HFF-Myc (cell line): ENCODE measurements around the gene LRIT3.
"Not testable (repeated sequence)": the region's sequence is repeated elsewhere in the genome, so short reads cannot be mapped to it uniquely, and the experiment has no call there.

Source experiments
- DNase-seq: peaks from one replicate; pipeline ENCODE4 v3.0.0-alpha.2; 2011; ENCODE audit warnings: low read depth; ENCODE audit errors: extremely low read depth
- H3K4me3 ChIP-seq: replicated peaks from 2 replicates; pipeline ENCODE4 v1.5.1; 2011; ENCODE audit warnings: low read depth, mild to moderate bottlenecking, control low read depth, low read length
- TF ChIP-seq, protein P1 (sequence below): IDR thresholded peaks from 2 replicates; pipeline ENCODE4 v1.5.1; 2012; ENCODE audit warnings: mild to moderate bottlenecking, low read depth, low read length, control low read depth; ENCODE audit errors: missing control alignments

The LRIT3 gene

DNA sequence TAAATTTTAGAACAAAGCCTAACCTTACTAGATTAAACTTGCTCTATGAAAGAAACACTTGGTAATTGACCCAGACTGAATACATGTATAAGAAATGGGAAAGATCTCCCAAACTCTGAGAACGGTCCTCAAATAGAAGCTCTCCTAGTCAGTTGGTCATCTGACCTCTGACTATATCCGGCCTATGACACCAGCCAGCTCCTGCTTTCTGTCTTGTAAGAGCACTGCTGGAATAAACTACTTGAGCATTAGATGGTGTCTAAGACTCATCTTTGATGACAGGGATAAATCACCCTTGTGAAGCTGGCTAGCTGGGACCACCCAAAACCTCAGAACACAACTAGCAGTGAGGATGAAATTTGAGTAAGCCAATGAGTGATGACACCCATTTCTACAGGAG lies 24.2 kb downstream of the LRIT3 start:
- TF ChIP-seq, protein P1, sequence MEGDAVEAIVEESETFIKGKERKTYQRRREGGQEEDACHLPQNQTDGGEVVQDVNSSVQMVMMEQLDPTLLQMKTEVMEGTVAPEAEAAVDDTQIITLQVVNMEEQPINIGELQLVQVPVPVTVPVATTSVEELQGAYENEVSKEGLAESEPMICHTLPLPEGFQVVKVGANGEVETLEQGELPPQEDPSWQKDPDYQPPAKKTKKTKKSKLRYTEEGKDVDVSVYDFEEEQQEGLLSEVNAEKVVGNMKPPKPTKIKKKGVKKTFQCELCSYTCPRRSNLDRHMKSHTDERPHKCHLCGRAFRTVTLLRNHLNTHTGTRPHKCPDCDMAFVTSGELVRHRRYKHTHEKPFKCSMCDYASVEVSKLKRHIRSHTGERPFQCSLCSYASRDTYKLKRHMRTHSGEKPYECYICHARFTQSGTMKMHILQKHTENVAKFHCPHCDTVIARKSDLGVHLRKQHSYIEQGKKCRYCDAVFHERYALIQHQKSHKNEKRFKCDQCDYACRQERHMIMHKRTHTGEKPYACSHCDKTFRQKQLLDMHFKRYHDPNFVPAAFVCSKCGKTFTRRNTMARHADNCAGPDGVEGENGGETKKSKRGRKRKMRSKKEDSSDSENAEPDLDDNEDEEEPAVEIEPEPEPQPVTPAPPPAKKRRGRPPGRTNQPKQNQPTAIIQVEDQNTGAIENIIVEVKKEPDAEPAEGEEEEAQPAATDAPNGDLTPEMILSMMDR, result no peak
- no peak for DNase-seq
- no peak overlapping the region for H3K4me3 ChIP-seq

DNA sequence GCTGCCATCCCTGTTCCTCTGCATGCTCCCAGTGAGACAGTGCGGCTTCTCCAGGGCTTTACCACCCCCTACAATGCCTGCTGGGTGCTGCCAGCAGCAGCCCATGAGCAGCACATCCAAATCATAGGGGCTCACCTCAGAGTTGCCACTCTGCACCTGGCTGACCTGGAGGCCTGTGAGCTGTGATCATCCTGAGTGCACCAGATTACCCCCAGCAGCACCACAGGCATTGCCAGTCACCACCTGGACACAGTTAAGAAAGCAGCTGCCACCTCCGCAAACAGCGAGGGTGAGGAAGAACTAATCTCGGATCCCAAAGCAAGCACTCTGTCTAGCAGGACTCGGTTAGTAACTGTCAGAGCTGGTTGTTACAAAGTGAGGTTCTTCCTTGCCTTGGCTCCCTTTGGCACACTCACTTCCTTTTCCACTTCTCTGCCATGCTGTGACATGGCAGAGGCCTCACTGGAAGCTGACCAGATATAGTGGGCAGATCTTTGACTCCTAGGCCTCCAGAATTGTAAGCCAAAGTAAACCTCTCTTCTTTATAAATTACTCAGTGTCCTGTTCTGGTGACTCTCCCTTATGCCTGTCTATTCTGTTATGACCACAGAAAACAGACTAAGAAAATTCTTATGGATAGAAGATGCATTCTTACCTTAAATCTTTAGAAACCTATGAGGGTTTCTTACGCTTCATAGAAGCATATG lies 25.2 kb downstream of the LRIT3 start:
- no peak overlapping the region for H3K4me3 ChIP-seq
- DNase-seq, result no peak
- TF ChIP-seq, protein P1, result no peak

DNA sequence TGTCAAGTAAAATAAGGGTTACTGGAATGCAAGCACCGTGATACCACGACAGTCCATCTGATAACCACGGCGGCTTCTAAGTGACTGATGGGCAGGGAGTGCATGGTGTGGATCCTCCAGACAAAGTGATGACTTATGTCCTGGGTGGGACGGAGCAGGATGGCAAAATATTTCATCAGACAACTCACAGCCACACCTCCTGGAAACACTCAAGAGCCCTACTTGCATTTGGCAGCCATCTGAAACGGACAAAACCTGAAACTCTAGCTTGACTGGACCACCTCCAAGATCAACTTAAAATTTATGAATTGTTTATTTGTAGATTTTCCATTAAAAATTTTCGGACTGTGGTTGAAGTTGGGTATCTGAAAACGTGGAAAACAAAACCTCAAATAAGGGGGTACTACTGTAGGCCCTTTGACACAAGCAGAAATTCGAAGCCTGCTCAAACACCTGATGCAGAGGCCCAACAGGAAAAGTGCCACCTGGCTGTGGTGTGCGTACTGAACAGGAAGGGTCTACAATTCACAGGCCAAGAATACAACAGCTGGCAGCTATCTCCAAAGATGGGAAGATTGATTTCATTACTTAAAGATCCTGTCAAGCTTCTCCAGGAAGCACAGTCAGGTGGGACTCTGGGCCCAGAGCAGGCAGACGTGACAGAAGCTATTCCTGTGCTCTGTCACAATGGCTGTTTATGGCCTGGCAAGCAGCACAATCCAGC lies 26.0 kb downstream of the LRIT3 start:
- H3K4me3 ChIP-seq, result no peak overlapping the region
- peak; percentile 16 for DNase-seq
- TF ChIP-seq, protein P1, result no peak

DNA sequence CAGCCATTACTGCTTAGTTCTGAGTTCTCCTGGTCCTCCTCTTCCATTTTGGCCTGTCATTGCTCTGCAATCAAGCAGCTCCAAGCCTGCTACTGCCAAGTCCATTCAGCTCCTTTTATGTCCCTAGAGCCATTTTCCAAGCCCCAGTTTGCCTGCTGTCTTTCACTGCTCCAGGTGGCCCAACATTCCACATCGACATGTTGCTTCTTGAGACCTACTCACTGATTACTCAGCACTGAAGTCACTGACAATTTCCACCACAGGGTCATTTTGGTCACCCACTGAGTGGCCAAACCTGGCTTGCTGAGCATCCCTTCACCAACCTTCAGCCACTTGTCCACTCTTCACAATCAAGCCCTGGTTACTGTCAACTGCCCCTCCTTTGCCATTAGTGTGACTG lies 27.2 kb downstream of the LRIT3 start:
- no peak overlapping the region for H3K4me3 ChIP-seq
- DNase-seq, result no peak
- TF ChIP-seq, protein P1, result no peak

DNA sequence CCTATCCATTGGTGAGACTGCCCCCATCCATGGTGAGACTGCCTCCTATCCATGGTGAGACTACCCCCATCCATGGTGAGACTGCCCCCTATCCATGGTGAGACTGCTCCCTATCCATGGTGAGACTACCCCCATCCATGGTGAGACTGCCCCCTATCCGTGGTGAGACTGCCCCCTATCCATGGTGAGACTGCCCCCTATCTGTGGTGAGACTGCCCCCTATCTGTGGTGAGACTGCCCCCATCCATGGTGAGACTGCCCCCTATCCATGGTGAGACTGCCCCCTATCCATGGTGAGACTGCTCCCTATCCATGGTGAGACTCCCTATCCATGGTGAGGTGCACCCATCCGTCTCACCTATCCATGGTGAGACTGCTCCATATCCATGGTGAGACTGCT lies 27.6 kb downstream of the LRIT3 start:
- not testable (repeated sequence) for DNase-seq, H3K4me3 ChIP-seq

DNA sequence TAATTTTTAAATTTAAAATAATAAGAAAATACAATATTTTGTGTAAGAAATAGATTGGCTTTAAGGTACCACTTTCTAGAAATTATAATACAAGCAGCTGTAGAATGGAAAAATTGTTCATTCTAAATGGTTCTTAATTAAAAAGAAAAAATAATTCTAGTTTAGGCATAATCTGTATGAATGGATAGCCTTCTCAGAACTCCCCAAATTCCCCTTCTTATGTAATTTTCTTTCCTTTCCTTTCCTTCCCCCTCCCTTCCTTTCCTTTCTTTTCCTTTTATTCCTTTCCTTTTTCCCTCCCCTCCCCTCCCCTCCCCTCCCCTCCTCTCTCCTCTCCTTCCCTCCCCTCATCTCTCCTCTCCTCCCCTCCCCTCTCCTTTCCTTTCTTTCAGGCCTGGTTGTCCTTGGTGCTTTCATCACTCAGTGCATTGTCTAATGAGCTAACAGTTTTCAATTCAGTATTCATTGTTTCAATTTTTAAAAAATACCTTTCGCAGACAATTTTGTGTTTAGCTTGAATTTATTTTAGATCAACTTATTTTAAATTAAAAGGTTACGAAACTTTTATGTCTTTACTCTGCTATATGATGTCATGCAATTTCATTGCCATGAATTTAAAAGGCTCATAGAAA lies 28.8 kb downstream of the LRIT3 start:
- no peak for DNase-seq
- H3K4me3 ChIP-seq, result no peak overlapping the region
- TF ChIP-seq, protein P1, result no peak

DNA sequence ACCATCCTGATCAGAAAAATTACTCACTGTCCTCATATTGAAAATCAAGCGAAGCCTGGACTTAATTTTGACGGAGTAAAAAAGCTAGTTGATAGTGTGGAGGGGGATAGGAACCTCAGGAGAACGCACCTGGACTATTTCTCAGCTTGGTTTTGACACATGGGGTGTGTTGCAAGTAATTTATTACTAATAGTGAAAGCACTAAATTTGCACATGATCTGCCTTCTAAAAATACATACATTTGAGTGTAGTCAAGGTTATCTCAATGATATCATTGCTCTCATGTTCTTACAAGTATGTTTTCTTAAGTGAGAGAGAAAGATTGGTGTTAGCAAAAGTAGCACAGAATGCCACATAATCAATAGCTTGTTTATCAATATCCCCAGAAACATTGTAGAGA lies 29.5 kb downstream of the LRIT3 start:
- no peak for DNase-seq
- TF ChIP-seq, protein P1, result no peak
- no peak overlapping the region for H3K4me3 ChIP-seq
